GM21576 (cell line): ENCODE results near the gene TEX9.
"Not testable (repeated sequence)": the region's sequence is repeated elsewhere in the genome, so short reads cannot be mapped to it uniquely, and the experiment has no call there.

Experiments used
- ATAC-seq: cut with Tn5 transposase; IDR thresholded peaks from one replicate; pipeline ENCODE4 v1.9.1; 2021; ENCODE audit warnings: mild to moderate bottlenecking, moderate library complexity; ENCODE audit not compliant: unreplicated experiment

The TEX9 gene

DNA sequence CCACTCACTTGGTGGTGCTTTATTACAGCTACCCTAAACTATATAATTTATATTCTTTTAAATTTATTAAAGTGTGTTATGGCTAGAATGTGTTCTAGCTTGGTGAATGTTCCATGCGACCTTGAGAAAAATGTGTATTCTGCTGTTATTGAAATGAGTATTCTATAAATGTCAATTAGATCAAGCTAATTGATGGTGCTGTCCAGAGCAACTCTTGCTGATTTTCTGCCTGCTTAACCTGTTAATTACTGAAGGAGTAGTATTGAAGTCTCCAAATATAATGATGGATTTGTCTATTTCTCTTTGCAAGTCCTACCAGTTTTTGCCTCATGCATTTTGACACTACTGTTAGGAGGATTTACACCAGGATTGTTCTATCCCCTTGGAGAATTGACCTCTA, 3.2 kb upstream of the TEX9 start:
- no peak for ATAC-seq

- no peak for ATAC-seq
Measured at GRCh38 chr15:56366211-56366610, 985 bp downstream of the TEX9 start.

DNA sequence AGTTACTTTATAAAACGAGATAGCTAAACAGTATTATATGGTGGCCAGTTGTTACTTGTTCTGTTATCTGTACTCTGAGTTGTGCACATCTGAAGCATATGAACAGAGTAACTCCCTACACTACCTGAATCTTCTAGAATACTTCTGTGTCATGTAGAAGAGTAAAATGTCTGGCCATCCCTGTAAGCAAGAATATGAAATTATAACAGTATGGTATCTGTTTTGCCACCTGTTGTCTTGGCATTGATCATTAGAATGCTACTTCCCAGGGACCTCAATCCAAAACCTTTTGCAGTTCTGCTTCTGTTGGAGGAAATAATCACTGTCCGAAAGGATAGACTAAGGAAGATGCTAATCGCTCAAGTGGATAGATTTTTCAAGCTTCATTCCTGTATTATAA, 1.9 kb downstream of the TEX9 start:
- no peak for ATAC-seq

DNA sequence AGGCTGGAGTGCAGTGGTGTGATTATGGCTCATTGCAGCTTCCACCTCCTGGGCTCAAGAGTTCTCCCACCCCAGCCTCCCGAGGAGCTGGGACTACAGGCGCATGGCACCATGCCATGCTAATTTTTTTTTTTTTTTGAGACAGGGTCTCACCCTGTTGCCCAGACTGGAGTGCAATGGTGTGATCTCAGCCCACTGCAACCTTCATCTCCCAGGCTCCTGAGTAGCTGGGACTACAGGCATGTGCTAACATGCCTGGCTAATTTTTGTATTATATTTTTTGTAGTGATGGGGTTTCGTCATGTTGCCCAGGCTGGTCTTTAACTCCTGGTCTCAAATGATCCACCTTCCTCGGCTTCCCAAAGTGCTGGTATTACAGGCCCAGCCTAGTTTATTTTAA, 4.0 kb downstream of the TEX9 start:
- ATAC-seq: no peak

DNA sequence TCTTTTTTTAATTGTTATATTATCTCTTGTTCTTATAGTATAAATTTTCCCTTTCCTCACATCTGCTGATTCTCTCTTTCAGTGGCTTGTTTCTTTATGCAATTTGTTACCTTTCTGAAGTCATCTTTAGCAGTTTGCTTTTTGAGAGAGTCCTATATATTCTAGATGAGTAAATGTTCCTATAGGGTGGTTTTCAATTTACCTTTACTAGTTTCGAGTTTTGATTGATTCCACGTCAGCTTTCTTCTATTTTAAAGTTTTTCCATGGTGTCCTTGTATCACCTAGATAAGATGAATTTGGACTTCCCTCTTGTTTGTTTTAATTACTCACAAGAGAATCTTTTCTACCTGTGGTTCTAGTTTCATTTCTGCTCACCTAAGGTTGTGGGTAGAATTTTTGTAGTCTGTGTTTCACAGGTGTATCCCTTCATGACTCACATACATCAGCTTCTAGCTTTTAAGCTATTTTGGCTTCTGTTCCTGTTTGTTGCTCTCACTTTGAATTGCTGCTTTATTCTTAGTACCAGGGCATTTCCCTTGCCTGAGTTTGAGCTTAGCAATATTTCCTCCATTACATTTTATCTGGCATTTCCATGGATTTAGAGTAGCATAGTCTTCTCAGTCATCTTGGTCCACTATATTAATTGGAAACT, 6.4 kb downstream of the TEX9 start:
- ATAC-seq: peak; percentile 90

- ATAC-seq: not testable (repeated sequence)
Measured at GRCh38 chr15:56374693-56375092, 9.5 kb downstream of the TEX9 start.

- ATAC-seq: not testable (repeated sequence)
Measured at GRCh38 chr15:56377822-56378221, 12.6 kb downstream of the TEX9 start.

GRCh38 chr15:56383010-56383409, 17.8 kb downstream of the TEX9 start:
- ATAC-seq: no peak

DNA sequence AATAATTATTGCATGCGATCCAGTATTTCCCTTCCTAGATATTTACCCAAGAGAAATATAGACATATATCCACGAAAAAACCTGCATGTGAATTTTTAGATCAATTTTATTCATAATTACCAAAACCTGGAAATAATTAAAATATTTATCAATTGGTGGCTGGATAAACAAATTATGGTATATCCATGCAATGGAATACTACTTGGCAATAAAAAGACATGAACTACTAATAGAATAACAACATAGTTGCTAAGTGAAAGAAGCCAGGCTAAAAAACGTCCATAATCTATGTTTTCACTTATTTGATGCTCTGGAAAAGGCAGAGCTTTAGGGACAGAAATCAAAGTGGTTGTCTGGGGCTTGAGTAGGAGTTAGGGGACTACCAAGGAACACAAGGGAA, 20.7 kb downstream of the TEX9 start:
- ATAC-seq: no peak

- no peak for ATAC-seq
Measured at GRCh38 chr15:56390739-56391267, 25.6 kb downstream of the TEX9 start.

- no peak for ATAC-seq
Measured at GRCh38 chr15:56393277-56393676, 28.1 kb downstream of the TEX9 start.

- ATAC-seq: no peak
Measured at GRCh38 chr15:56394909-56395308, 29.7 kb downstream of the TEX9 start.

DNA sequence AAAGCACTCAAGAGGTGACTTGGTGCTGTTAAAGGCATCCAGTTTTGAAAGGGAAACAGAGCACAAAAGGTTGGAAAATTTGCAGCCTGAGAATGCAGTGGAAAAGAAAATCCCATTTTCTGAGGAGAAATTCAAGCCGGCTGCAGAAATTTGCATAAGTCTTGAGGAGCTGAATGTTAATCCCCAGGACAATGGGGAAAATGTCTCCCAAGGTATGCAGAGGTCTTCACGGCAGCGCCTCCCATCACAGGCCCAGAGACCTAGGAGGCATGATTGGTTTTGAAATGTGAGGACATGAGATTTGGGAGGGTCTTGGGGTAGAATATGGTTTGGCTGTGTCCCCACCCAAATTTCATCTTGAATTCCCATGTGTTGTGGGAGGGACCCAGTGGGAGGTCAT, 32.1 kb downstream of the TEX9 start:
- not testable (repeated sequence) for ATAC-seq

- ATAC-seq: not testable (repeated sequence)
Measured at GRCh38 chr15:56399209-56399608, 34.0 kb downstream of the TEX9 start.

DNA sequence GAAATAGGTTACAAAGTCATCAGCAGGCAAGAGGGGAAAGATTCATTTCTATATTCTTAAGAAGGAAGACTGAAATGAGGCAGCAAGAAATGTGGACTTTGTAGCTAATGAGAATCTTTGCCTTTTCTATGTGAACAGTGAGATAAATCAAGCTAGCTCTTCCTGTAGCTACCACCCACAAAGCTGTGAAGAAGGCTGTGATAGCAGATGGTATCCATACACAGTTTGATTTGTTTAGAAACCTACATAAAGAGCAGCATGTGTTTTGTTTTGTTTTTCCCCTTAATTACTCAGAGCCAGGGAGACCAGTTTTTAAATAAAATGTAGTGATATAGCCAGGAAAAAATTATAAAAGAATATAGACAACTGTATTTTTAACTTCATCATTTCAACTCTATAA, 45.5 kb downstream of the TEX9 start:
- no peak for ATAC-seq

GRCh38 chr15:56411122-56411749, 46.0 kb downstream of the TEX9 start:
- ATAC-seq: no peak

- ATAC-seq: not testable (repeated sequence)
Measured at GRCh38 chr15:56413114-56413733, 48.0 kb downstream of the TEX9 start.

DNA sequence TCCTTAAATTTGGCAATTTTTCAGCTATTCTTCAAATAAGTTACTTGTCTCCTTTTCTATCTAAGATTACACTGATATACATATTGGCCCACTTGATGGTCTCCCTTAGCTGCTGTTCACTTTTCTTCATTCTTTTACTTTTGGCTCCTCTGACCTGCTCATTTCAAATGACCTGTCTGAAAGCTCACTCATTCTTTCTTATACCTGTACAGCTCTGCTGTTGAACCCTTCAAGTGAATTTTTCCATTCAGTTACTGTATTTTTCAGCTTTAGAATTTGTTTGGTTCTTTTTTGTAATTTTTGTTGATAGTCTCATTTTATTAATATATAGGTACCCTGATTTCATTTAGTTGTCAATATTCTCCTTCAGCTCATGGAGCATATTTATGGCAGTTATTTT, 60.0 kb downstream of the TEX9 start:
- no peak for ATAC-seq

- ATAC-seq: no peak
Measured at GRCh38 chr15:56425976-56426375, 60.8 kb downstream of the TEX9 start.

DNA sequence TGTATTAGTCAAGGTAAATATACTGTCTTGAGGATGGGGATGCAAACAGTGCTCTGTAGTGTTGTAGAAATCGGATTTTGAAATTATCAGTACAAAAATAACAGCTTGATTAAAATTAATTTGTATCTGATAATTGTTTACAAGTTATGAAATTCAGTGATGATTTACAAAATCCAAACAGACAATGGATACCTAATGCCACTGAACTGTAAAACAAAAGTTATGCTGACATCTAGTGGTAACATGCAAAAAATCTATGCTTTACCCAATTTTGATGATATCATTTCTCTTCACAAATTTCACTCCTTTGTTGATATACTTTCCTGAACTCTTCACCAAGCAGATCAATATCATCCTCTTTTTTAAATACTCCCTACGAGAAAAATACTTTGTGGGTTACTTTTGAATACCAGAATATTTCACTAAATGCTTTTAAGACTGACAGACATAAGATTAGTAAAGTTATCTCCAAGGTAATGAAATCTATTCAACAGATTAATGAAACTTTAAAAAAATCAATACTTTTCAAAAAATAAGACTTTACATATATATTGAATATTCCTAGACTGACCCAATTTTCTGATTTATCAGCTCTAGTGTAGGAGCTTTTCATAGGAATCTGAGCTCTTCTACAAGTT, 63.7 kb downstream of the TEX9 start:
- ATAC-seq: no peak

DNA sequence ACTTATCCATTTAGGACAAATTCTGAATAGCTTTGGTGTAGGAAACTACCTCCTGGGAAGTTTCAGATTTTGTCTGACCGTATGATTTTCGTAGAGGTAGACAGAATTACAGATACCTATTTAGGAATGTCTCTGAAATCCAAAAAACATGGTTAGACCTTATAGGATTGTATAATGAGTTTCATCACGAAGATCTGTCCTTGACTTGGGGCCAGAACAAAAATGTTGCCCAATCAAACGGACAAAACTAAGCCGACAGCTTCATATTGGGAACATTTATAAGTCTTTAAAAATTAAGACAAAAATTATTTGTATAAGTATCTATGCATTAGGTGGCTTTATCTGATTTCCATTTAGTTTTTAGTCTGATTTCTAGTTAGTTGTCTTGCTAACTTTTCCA, 67.1 kb downstream of the TEX9 start:
- ATAC-seq: no peak
